ENCODE data around the gene RIN3.

DNA sequence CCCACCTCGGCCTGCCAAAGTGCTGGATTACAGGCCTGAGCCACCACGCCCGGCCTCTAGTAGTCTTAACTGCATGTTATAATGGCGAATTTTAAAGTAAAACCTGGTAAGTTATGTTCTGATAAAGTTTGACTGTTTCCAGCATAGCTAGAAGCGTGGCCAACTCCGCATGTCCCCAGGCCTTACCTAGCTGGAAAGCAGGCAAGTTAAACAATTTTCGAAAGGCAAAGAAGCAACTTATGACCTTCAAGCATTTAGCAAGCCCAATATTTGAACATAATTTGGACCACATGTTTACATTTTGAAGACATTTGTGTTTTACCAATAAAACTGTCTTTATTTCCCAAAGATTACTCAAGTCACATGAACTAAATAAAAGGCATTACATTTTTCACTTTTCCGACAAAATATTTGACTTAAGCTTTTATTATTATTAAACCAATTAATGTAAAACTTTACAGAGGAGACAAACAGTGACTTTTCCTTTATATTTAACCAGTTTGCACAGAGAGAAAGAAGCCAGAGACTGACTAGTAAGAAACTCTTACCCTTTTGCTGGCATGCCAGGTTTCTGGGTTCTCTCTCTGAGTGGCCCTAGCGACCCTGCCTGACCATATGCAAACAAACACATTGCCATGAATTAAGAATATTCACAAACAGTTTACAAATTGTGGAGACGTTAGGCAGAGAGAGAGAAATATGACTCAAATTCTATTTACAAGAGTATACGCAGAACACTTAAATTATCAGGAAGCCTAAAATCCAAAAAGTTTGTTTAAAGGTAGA lies 106.3 kb downstream of the RIN3 start:
- TF ChIP-seq, protein P1, sequence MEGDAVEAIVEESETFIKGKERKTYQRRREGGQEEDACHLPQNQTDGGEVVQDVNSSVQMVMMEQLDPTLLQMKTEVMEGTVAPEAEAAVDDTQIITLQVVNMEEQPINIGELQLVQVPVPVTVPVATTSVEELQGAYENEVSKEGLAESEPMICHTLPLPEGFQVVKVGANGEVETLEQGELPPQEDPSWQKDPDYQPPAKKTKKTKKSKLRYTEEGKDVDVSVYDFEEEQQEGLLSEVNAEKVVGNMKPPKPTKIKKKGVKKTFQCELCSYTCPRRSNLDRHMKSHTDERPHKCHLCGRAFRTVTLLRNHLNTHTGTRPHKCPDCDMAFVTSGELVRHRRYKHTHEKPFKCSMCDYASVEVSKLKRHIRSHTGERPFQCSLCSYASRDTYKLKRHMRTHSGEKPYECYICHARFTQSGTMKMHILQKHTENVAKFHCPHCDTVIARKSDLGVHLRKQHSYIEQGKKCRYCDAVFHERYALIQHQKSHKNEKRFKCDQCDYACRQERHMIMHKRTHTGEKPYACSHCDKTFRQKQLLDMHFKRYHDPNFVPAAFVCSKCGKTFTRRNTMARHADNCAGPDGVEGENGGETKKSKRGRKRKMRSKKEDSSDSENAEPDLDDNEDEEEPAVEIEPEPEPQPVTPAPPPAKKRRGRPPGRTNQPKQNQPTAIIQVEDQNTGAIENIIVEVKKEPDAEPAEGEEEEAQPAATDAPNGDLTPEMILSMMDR (conservative IDR thresholded peaks at IDR 0.05 in 1 of 2, IDR thresholded peaks at IDR 0.05 in 1 of 2; ENCODE audit: extremely low read depth in 1 of 2, insufficient read depth in 1 of 2, low read depth in 1 of 2, low read length in 2 of 2) = no peak
- TF ChIP-seq EZH2 (IDR thresholded peaks at IDR 0.05; ENCODE audit: borderline replicate concordance, low read length) = no peak
